ENCODE results near the gene SIM2. TPM values are rescaled to one million over a fixed set of nuclear protein-coding genes. Genes with fewer than 3 reads are reported as not detected.

The SIM2 gene
- total RNA-seq, 1 donor from 2014 or later: not detected

DNA sequence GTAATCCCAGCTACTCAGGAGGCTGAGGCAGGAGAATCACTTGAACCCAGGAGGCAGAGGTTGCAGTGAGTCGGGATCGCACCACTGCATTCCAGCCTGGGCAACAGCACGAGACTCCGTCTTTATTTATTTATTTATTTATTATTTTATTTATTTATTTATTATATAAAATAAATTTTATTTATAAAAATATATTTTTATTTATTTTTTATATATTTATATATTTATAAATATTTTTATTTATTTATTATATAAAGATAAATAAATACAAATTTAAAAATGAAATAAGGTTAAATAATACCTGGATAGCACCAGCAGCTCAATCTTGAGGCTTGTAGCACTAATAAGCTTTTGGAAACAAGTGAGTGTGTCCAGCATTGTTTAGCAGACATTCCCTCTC lies 40.9 kb upstream of the SIM2 start:
- ATAC-seq (ENCODE audit: low read depth) (no peak), DNase-seq (no peak)
- ChIA-PET CTCF (no interaction called here), POLR2A (no interaction called here)
- peaks cover 3% of the 10 kb centered on the region for H3K9me3 Mint-ChIP-seq
- TF ChIP-seq, protein P1, sequence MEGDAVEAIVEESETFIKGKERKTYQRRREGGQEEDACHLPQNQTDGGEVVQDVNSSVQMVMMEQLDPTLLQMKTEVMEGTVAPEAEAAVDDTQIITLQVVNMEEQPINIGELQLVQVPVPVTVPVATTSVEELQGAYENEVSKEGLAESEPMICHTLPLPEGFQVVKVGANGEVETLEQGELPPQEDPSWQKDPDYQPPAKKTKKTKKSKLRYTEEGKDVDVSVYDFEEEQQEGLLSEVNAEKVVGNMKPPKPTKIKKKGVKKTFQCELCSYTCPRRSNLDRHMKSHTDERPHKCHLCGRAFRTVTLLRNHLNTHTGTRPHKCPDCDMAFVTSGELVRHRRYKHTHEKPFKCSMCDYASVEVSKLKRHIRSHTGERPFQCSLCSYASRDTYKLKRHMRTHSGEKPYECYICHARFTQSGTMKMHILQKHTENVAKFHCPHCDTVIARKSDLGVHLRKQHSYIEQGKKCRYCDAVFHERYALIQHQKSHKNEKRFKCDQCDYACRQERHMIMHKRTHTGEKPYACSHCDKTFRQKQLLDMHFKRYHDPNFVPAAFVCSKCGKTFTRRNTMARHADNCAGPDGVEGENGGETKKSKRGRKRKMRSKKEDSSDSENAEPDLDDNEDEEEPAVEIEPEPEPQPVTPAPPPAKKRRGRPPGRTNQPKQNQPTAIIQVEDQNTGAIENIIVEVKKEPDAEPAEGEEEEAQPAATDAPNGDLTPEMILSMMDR (IDR thresholded peaks at IDR 0.05): no peak
- intact Hi-C loops (cut with micrococcal nuclease): no loop called here
- H3K36me3 Mint-ChIP-seq (ENCODE audit: low read depth): no peaks in the 10 kb centered on the region
- H3K4me3 Mint-ChIP-seq: no peak overlapping the region
- no peaks in the 10 kb centered on the region for H3K4me1 Mint-ChIP-seq
- peaks cover 19% of the 10 kb centered on the region for H3K27me3 Mint-ChIP-seq
- no peak overlapping the region for H3K27ac Mint-ChIP-seq

DNA sequence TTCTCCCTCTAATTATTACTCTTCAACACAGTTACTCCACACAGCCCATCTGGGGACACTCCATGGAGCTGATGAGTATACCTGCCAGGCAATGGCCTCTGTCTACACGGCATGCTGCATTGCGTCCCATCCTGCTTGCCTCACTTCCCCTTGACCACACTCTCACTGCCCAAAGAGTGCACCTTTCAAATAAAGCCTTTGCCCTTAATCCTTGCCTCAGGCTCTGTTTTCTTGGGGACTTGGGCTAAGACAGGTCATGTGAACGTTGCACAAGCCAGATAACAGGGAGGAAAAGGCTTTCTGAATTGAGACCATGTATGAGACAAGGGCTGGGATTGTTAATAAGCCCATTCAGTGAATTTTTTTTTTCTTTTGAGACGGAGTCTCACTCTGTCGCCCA lies 40.0 kb upstream of the SIM2 start:
- Mint-ChIP-seq H3K36me3 (ENCODE audit: low read depth) (no peaks in the 10 kb centered on the region), H3K4me1 (no peaks in the 10 kb centered on the region), H3K27me3 (peaks cover 15% of the 10 kb centered on the region), H3K4me3 (no peak overlapping the region), H3K9me3 (peaks cover 3% of the 10 kb centered on the region), H3K27ac (no peak overlapping the region)
- no peak for DNase-seq
- intact Hi-C loops (cut with micrococcal nuclease): no loop called here
- no peak for ATAC-seq (ENCODE audit: low read depth)
- ChIA-PET CTCF (no interaction called here), POLR2A (no interaction called here)
- TF ChIP-seq, protein P1 (IDR thresholded peaks at IDR 0.05): no peak

GRCh38 chr21:36661511-36662309 lies 37.2 kb upstream of the SIM2 start:
- no peak overlapping the region for H3K27ac Mint-ChIP-seq
- POLR2A ChIA-PET: no interaction called here
- CTCF ChIA-PET: no interaction called here
- no peaks in the 10 kb centered on the region for H3K4me1 Mint-ChIP-seq
- no peaks in the 10 kb centered on the region for H3K36me3 Mint-ChIP-seq (ENCODE audit: low read depth)
- no peak for ATAC-seq (ENCODE audit: low read depth)
- TF ChIP-seq, protein P1 (IDR thresholded peaks at IDR 0.05): no peak
- no peak for DNase-seq
- no peak overlapping the region for H3K4me3 Mint-ChIP-seq
- intact Hi-C loops (cut with micrococcal nuclease): no loop called here
- peaks cover 3% of the 10 kb centered on the region for H3K9me3 Mint-ChIP-seq
- H3K27me3 Mint-ChIP-seq: peaks cover 13% of the 10 kb centered on the region

GRCh38 chr21:36663033-36663855 lies 35.7 kb upstream of the SIM2 start:
- H3K27me3 Mint-ChIP-seq: peaks cover 11% of the 10 kb centered on the region
- no peaks in the 10 kb centered on the region for H3K4me1 Mint-ChIP-seq
- no peak for ATAC-seq (ENCODE audit: low read depth)
- intact Hi-C loops (cut with micrococcal nuclease): no loop called here
- H3K9me3 Mint-ChIP-seq: no peaks in the 10 kb centered on the region
- TF ChIP-seq, protein P1 (IDR thresholded peaks at IDR 0.05): no peak
- no peaks in the 10 kb centered on the region for H3K36me3 Mint-ChIP-seq (ENCODE audit: low read depth)
- POLR2A ChIA-PET: interaction anchor here (0.6 kb wide), 1 partner anchor 350 kb away, joined by 3 read pairs; no protein-coding TSS in a partner anchor
- no peak for DNase-seq
- H3K27ac Mint-ChIP-seq: no peak overlapping the region
- CTCF ChIA-PET: no interaction called here
- no peak overlapping the region for H3K4me3 Mint-ChIP-seq

GRCh38 chr21:36664662-36664990 lies 34.3 kb upstream of the SIM2 start:
- H3K36me3 Mint-ChIP-seq (ENCODE audit: low read depth): no peaks in the 10 kb centered on the region
- H3K27me3 Mint-ChIP-seq: peaks cover 20% of the 10 kb centered on the region
- TF ChIP-seq, protein P1 (IDR thresholded peaks at IDR 0.05): no peak
- ChIA-PET POLR2A (no interaction called here), CTCF (no interaction called here)
- no peaks in the 10 kb centered on the region for H3K4me1 Mint-ChIP-seq
- DNase-seq: no peak
- intact Hi-C loops (cut with micrococcal nuclease): no loop called here
- H3K27ac Mint-ChIP-seq: no peak overlapping the region
- H3K4me3 Mint-ChIP-seq: no peak overlapping the region
- no peaks in the 10 kb centered on the region for H3K9me3 Mint-ChIP-seq
- ATAC-seq (ENCODE audit: low read depth): no peak
